ENCODE data around the gene IFT57.

DNA sequence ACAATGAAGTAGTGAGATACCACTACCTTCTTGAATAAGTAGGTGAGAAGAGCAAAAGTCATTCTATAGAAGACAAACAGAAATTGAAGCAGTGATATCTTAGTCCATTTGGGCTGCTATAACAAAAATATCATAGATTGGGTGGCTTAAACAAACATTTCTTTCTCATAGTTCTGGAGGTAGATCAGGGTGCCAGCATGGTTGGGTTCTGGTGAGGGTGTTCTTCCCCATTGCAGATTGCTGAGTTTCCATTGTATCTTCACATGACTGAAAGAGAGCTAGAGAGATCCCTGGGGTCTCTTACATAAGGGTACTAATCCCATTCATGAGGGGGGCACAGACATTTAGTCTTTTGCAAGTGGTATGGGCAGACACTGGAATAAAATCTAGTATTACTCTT is 32.9 kb upstream of the IFT57 start:
- TF ChIP-seq ZNF580 (tag by site-specific recombination; IDR thresholded peaks at IDR 0.05): no peak
- no peak for TF ChIP-seq ZNF707 (tag by site-specific recombination; IDR thresholded peaks at IDR 0.05)
- no peak for TF ChIP-seq CTCF (tag by site-specific recombination; IDR thresholded peaks at IDR 0.05)
- TF ChIP-seq ZFP41 (tag by site-specific recombination; IDR thresholded peaks at IDR 0.05; ENCODE audit: borderline replicate concordance): no peak
- TF ChIP-seq, protein P1, sequence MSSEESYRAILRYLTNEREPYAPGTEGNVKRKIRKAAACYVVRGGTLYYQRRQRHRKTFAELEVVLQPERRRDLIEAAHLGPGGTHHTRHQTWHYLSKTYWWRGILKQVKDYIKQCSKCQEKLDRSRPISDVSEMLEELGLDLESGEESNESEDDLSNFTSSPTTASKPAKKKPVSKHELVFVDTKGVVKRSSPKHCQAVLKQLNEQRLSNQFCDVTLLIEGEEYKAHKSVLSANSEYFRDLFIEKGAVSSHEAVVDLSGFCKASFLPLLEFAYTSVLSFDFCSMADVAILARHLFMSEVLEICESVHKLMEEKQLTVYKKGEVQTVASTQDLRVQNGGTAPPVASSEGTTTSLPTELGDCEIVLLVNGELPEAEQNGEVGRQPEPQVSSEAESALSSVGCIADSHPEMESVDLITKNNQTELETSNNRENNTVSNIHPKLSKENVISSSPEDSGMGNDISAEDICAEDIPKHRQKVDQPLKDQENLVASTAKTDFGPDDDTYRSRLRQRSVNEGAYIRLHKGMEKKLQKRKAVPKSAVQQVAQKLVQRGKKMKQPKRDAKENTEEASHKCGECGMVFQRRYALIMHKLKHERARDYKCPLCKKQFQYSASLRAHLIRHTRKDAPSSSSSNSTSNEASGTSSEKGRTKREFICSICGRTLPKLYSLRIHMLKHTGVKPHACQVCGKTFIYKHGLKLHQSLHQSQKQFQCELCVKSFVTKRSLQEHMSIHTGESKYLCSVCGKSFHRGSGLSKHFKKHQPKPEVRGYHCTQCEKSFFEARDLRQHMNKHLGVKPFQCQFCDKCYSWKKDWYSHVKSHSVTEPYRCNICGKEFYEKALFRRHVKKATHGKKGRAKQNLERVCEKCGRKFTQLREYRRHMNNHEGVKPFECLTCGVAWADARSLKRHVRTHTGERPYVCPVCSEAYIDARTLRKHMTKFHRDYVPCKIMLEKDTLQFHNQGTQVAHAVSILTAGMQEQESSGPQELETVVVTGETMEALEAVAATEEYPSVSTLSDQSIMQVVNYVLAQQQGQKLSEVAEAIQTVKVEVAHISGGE (tag by site-specific recombination; conservative IDR thresholded peaks at IDR 0.05; ENCODE audit: low read depth): no peak
- no peak for TF ChIP-seq ZNF510 (tag by site-specific recombination; IDR thresholded peaks at IDR 0.05; ENCODE audit: insufficient replicate concordance)
- TF ChIP-seq ZNF174 (tag by site-specific recombination; IDR thresholded peaks at IDR 0.05): no peak
- no peak for TF ChIP-seq ZIC2 (tag by site-specific recombination; IDR thresholded peaks at IDR 0.05)
- TF ChIP-seq REST (tag by site-specific recombination; IDR thresholded peaks at IDR 0.05): no peak
- TF ChIP-seq HIC1 (tag by site-specific recombination; IDR thresholded peaks at IDR 0.05): no peak
- no peak for TF ChIP-seq ZNF157 (tag by site-specific recombination; IDR thresholded peaks at IDR 0.05)
- no peak for TF ChIP-seq ZBTB21 (tag by site-specific recombination; IDR thresholded peaks at IDR 0.05)
- no peak for TF ChIP-seq MZF1 (tag by site-specific recombination; IDR thresholded peaks at IDR 0.05; ENCODE audit: borderline replicate concordance)

All from HEK293 (cell line).